ENCODE measurements around the gene AIPL1.
"Not testable (repeated sequence)": the region's sequence is repeated elsewhere in the genome, so short reads cannot be mapped to it uniquely, and the experiment has no call there.

The AIPL1 gene, protein sequence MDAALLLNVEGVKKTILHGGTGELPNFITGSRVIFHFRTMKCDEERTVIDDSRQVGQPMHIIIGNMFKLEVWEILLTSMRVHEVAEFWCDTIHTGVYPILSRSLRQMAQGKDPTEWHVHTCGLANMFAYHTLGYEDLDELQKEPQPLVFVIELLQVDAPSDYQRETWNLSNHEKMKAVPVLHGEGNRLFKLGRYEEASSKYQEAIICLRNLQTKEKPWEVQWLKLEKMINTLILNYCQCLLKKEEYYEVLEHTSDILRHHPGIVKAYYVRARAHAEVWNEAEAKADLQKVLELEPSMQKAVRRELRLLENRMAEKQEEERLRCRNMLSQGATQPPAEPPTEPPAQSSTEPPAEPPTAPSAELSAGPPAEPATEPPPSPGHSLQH

DNA sequence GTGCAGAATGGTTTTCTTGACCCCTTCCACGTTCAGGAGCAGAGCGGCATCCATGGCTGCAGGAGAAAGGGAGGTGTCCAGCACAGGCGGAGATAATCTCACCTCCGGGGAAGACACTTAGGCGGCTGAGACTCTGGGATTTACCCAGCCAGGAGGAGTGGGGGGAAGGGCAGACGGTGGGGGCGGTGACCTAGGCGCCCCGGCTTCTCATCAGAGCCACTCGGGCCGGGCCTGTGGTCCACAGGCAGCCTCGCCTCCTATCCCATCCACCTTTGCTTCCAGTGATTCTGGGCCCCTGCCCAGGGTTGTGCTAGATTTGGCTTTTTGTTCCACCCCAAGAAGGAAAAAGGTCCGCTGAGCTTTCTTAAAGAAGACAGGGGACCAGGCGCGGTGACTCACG lies at the start of gene AIPL1:
AIPL1 (minus strand) TSS at position 71 of the 400 bp plus-strand sequence; CDS start at position 54, 17 bp downstream.
- no peak for DNase-seq (ENCODE audit: low read depth in 2 of 2)

DNA sequence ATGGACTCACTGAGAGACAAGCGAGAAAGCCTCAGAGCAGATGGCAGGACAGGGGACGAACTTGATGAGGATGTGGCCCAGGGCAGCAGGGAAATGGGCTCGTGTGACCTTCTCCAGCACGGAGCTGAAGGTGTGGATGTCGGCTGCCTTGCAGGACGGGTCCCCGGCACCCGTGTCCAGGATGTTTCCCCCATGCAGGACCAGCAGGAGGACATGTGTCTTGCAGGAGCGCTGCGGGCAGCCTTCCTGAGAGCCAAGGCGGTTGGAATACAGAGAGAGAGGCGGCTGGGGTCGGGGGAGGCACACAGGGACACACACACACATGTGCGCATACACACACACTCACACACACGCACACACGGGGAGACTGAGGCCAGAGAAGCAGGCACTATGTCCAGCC lies 48.6 kb upstream of the AIPL1 start:
- DNase-seq (ENCODE audit: low read depth in 2 of 2) = no peak

DNA sequence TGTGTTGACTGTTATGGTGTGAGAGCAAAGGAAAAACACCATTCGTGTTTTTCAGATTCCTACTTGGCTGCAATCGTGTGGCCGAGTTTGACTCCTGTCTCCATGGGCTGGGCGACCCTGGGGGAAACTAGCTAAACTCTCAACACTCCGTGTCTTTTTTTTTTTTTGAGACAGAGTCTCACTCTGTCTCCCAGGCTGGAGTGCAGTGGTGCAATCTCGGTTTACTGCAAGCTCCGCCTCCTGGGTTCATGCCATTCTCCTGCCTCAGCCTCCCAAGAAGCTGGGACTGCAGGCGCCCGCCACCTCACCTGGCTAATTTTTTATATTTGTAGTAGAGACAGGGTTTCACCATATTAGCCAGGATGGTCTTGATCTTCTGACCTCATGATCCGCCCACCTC lies 47.9 kb upstream of the AIPL1 start:
- DNase-seq (ENCODE audit: low read depth in 2 of 2) = not testable (repeated sequence)

DNA sequence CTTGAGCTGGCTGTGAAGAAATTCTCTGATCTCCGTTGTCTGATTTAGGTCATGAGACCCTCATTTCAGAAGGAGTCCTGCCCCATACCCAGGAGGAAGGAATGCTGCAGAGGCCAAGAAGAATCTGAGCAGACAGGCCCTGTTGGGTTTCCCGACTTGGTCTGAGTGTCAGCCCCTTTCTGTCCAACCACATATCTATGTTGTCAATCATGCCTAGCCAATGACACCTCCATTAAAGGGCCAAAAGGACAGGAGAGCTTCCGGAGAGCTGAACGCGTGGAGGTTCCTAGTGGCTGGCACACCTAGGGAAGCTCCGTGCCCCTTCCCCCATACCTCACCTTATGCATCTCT lies 47.2 kb upstream of the AIPL1 start:
- DNase-seq (ENCODE audit: low read depth in 2 of 2) = no peak

DNA sequence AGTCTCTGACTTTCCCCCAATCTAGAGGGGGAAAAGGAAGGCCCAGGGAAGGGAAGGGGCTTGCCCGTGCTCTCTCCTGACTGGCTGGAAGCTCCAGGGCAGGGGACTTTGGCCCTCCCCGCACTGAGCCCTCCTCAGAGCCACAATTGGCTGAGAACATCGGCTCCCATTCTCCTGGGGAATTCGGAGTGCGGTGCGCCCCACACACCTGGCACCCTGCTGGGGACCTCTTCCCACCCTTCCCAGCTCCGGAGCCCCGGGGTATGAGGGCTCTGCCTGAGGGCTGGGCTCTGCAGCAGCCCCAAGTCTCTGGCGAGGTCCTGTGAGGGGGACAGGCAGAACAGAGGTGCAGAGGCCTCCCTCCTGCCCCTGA lies 45.4 kb upstream of the AIPL1 start:
- no peak for DNase-seq (ENCODE audit: low read depth in 2 of 2)

DNA sequence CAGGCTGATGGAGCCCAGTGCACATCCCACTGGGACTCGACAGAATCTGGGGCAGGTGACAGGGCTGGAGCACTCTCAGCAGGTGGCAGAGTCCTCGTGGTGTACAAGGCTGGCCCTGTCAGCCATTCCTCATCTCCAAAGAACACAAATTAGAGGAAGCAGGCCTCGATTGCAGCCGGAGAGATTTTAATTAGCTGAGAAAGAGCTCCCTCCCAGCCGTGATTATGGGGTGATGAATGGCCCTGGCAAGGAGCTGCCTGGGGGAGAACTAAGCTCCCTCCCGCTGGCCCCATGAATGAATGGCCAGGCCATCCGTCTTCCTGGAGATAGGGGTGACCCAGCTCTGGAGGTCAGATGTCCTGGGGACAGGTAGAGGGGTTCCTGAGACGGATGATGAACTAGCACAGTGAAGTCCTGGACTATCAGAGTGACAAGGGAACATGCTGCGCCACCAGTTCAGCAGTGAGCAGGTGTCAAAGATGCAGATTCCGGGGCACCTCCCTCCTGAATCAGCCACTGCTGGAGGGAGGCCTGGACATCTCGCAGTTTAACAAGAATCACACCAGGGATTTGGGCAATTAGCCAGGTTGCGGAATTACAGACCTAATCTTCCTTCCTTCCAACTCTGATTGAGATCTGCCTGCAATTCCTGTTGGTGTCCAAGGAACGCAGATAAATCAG lies 44.8 kb upstream of the AIPL1 start:
- no peak for DNase-seq (ENCODE audit: low read depth in 2 of 2)

DNA sequence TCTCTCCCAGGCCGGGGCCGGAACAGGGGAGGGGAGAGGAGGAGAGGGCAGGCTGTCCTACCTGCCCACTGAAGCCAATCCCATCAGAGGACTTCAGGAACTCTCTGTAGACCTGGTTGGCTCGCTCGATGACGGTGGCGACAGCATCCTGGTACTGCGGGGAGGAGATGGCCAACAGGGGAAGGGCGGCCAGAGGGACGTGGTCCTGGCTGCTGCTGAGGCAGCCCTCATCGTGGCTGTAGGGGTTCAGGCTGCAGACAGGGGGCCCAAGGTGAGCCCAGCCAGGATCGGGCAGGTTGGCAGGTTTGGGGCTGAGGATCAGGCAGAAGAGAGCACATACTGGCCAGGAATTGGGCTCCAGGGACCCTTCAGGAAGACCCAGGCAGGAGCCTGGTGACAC lies 43.6 kb upstream of the AIPL1 start:
- DNase-seq (ENCODE audit: low read depth in 2 of 2) = no peak

DNA sequence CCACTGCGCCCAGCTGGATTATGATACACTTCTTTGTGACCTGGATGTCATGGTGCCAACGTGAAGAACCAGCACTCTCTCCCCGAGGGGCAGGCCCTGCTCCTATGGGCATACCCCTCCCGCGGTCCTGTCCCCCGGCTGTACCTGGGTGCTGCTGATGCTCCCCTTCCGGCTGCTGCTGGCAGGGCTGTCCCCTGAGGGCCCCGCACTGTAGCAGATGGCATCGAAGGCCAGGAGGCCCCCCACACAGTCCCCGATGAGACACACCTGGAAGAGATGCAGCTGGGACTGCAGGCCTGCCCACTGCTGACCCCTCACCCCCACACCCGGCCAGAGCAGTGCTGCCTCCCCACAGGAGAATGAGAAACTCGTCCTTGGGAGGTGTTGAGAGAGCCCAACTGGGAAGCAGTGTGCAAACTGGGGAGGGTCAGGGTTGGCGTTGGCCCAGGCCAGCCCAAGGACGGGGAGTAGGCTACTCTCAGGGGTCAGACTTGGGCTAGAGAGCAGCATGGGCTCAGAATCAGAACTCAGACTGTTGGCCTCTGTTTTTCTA lies 43.0 kb upstream of the AIPL1 start:
- DNase-seq (ENCODE audit: low read depth in 2 of 2) = no peak

DNA sequence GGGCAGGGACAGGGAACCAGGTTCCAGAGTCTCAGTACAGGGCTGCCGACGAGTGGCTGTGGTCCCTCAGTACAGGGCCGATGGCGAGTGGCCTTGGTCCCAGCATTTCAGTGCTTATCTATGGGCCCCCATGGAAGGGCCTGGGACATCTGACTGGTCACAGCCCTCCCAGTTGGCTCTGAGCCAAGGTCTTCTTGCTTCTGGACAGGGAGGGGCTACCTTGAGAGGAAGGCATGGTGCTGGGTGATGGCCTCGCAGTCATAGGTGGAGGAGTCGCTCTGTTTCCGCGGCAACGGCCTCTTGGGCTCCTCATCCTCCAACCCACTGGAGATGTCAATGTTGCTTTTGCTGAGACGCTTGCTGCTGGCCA lies 41.9 kb upstream of the AIPL1 start:
- no peak for DNase-seq (ENCODE audit: low read depth in 2 of 2)

DNA sequence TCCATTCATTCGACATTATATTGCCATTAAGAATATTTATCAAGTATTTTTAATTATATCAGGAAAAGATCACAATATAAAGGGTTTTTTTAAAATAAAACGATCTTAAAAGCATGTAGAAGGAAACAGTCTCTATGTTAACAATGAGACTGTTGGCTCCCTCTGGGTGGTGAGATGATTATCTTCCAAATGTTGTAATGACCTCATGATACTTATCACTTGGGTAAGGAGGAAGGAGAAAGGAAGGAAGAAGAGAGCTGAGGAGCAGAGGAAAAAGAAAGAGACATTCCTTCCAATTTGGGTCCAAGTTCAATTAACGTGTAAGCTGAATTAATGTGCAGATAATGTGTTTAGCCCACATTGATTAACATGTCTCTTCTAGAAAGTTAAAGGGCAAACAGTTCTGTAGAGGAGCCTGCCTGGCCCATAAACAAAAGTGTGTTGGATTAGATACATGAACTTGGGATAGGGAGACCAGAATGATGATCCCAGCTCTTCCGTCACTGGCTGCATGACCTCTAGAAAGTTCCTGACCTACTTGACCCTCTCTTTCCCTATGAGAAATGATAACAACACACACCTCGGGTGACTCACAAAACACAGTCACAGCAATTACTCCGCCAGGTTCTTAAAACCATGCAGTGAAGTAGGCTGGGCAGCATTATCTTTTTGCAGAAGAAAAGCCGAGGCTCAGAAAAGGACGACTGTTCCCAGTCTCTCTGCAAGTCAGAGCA lies 41.3 kb upstream of the AIPL1 start:
- DNase-seq (ENCODE audit: low read depth in 2 of 2) = no peak

DNA sequence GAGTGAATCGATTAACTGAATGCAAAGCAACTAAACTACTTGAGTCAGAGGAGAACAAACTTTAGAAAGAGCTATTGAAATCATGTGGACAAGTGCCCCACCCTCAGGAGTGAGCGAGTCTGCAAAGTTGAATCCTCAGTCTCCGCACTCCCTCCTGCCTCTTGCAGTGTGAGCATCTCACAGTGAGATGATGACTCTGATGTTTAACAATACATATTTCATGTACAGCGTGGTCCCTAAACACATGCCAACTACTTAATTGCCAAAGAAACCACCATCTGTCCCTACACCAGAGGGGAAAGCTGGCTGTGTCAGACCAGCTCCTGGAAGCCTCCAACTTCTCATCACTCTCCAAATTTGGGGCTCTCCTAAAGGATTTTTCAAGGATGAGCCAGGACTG lies 40.5 kb upstream of the AIPL1 start:
- no peak for DNase-seq (ENCODE audit: low read depth in 2 of 2)

DNA sequence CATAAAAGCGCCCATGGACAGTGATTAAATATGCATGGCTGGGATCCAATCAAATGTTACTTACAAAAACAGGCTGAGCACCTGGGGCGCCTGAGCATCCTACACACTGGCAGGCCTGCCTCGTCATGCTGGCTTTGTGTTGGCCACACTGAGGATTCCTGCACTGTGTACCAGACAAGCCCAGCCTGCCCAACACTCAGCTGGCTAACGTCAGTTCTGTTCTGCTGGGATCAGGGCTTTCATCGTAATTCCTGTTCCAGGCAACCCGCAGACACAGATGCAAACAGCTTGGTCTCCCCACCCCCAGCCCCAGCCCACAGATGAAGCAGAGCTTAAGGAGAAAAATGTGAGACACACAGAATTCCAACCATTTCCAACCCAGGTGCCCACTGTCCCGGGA lies 40.0 kb upstream of the AIPL1 start:
- DNase-seq (ENCODE audit: low read depth in 2 of 2) = no peak

DNA sequence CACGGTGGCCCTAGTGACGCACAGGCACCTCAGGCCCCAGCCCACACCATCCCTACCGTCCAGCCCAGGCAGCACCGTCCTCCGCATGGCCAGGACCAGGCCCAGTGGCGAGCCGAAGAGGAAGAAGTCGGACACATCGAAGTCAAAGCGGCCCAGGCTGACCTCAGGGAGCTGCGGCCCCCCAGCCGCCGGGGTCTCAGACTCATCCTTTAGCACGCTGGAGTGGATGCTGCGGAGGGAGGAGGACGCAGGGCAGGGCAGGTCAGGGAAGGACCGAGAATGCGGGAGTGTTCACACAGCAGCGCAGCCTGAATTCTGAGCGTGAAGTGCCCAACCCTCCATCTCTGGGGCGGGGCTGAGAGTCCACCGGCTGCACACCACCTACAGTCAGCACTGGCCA lies 39.5 kb upstream of the AIPL1 start:
- no peak for DNase-seq (ENCODE audit: low read depth in 2 of 2)

DNA sequence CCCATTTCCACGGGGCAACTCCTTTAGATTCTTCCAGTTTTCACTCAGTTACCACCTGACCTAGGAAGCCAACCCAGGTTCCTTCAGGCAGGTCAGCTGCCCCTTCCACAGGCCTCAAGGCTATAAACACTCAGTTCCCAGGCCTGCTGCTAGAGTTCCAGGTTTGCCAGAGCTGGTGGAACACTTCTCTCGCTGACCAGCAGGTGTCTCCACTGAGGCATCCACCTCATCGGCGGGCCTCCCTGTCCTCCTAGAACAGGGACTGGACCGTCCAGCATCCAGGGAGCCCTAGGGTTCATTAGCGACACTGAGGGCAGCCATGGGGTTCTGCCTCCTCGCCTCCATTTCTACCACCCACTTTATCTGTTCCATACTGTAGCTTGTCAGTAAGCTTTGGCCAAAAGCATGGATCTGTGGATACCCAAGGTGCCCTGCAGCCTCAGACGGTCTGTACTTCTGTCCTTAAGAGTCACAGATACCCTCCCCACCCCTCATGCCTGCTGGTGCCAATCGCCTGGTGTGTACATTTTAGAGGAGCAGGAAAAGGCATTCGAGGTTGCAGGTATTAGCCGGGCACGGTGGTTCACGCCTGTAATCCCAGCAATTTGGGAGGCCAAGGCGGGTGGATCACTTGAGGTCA lies 38.3 kb upstream of the AIPL1 start:
- DNase-seq (ENCODE audit: low read depth in 2 of 2) = peak; percentile 26 to 29

DNA sequence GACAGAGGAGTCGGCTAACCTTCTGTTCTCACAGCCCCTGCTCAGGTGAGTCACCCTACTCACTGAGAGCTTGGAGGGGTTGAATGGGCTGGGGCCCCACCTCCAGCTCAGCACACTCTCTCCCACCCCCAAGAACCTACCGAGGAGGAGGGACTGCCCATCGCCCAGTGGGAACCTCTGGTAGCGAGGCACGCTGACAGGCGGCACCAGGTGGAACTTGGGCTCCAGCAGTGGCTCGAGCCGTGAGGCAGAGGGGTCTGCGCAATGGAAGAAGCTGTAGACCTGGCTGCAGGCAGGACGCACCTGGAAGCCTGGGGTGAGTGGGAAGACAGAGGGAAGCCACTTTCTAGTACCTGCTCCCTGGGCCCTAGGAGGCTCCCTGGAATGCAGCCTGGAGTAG lies 37.6 kb upstream of the AIPL1 start:
- DNase-seq (ENCODE audit: low read depth in 2 of 2) = no peak

DNA sequence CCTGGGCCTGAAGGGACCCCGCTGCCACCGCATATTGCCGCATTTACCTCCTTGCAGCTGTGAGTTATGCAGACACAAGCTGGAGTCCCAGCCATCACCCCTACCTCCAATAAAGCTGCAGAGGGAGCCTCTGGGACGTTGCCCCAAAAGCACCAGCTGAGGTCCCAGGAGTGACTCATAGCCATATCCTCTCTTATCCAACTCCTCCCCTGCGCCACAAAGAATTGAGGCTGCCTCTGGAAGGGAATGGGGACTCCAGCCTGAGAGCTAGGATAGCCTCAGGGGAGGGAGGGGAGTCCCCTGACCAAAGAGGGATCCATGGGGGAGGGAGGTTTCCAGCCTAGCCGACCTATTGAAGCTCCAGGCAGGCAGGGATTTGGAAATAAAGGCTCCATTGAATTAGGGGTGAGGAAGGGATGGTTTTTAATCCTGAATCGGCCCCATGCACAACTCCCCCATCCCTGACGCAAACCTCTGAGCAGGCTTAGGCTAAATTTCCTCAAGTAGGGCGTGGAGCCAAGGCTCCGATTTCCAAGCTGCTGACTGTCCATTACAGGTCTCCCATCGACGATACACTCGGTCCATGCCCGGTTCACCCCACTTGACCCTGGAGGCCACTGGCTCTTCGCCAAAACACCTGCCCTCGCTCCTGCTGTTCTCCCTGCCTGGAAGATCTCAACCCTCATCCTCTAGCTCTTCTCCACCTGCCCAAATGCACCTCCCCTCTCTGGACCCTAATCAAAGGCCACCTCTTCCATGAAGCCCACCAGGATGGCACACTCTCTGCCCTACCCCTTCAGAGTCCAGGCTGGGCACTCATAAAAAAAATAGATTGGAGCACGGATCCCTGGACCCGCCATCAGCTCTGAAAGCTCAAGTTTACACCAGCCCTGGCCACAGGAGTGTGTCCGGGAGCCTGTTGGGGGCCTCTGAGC lies 36.9 kb upstream of the AIPL1 start:
- DNase-seq (ENCODE audit: low read depth in 2 of 2) = peak; percentile 21 to 22

DNA sequence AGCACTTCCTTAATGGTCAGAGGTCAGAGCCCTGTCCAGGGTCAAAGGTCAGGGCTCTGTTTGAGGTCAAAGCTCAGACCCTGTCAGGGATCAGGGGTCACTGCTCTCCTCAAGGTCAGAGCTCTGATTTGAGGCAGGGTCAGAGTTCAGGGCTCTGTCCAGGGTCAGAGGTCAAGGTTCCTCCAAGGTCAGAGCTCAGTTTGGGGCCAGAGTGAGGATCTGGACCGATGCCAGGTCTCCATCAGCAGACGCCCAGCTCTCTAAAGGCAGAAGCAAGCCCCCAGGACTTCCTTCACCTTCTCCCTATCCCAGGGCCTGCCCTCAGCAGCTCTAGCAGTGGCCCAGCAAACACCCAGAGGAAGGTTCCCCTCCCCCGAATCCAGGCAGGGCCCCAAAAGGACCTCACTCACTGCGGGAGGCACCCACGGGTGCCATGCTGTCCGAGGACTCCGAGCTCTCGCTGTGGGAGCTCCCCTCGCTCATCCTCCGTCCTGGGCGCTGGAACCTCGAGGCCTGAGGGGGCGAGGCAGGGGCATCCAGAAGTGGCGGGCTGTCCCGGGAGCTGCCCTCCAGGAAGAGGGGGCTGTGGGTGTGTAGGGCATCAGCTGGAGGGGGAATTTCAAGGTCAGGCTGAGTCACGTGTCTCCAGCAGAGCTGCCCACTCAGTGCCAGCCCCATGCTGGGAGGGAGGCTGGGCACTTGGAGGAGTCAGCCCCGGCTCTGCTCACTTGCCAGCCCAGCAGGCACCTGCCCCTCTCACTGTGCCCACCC lies 36.0 kb upstream of the AIPL1 start:
- no peak for DNase-seq (ENCODE audit: low read depth in 2 of 2)

DNA sequence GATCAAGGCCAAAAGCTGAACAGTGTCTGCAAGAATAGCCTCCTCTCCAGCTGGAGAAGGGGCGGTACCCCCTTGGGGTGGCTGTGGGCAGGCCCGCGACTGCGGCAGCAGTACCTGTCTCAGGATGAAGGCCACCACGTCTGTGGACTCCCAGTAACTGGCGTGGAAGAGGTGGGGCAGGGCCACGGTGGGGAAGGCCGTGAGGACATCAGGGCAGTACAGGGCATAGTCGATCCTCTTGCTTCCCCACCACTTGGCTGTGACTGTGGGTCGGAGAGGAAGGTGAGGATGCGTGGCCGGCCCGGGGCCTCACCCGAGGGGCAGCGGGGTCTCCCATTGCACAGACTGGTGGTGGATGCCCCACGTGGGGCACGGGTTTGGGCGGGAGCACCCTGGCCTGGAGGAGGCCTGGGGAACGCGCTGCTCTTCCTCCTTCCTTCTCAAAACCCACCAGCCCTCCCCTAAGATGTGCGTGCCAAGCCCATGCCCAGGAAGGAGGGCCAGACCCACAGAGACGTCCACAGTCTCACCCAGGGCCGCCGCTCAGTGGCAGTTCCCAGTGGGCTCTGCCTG lies 35.3 kb upstream of the AIPL1 start:
- no peak for DNase-seq (ENCODE audit: low read depth in 2 of 2)

DNA sequence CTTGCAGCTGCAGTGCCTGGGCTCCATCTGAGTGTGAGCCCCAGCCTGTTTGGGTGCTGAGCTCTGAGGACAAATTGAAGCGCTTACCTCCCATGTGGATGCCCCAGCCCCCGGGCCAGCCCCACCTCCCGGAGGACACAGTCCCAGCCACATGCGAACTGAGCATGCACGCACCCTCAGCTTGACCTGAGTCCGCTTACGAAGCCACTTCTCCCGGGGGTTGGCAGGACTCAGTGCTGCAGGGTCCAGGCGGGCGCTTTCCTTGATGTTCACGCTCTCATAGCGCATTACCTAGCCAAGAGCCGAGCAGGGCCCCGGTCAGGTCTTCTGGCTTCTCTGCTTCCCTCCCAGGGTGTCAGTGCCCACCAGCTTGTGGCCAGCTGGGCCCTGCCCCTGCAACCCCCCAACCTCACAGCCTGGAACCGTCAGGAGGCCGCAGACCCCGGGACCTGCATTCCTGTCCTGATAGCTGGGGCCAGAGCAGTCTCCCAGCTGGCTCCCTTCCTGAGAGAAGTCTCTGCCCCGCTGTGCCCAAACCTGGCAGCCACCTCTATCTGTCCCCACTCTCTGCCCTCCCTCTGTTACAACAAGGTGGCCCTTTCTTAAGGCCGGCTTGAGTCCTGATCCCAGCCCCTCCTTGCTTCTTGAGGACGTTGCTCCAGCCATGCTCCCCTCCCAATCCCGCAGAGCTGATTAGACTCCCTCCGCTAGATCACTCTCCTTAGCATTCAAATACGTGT lies 33.3 kb upstream of the AIPL1 start:
- DNase-seq (ENCODE audit: low read depth in 2 of 2) = no peak
